Effector memory CD4-positive, alpha-beta T cell (primary cell): ENCODE results near the gene TECPR1.

Experiments used
- DNase-seq, 3 donors: peaks; one replicate each; pipeline ENCODE4 v3.0.0-alpha.2; 2020
- H3K27ac ChIP-seq: 2 replicates; pipeline ENCODE4 v1.7.0; 2013; ENCODE audit warnings: mild to moderate bottlenecking, low read length, moderate library complexity; ENCODE audit not compliant: insufficient read depth, poor library complexity, severe bottlenecking
- H3K27me3 ChIP-seq: replicated peaks from 2 replicates; pipeline ENCODE4 v1.7.0; 2013; ENCODE audit warnings: mild to moderate bottlenecking, low read length; ENCODE audit not compliant: insufficient read depth, control insufficient read depth, poor library complexity, severe bottlenecking
- H3K36me3 ChIP-seq: 2 replicates; pipeline ENCODE4 v1.7.0; 2013; ENCODE audit warnings: mild to moderate bottlenecking, low read length, moderate library complexity; ENCODE audit not compliant: control insufficient read depth, insufficient read depth
- H3K4me1 ChIP-seq: 2 replicates; pipeline ENCODE4 v1.7.0; 2013; ENCODE audit warnings: low read length, mild to moderate bottlenecking; ENCODE audit not compliant: control insufficient read depth, insufficient read depth, poor library complexity, severe bottlenecking
- H3K4me3 ChIP-seq: 2 replicates; pipeline ENCODE4 v1.7.0; 2013; ENCODE audit warnings: low read length, low read depth, mild to moderate bottlenecking; ENCODE audit not compliant: insufficient read depth, poor library complexity, severe bottlenecking
- H3K9me3 ChIP-seq: 2 replicates; pipeline ENCODE4 v1.7.0; 2013; ENCODE audit warnings: mild to moderate bottlenecking, low read length, moderate library complexity; ENCODE audit not compliant: control insufficient read depth

TECPR1 gene

GRCh38 chr7:98211221-98211675, 40.8 kb downstream of the TECPR1 start, which contains the start of gene BHLHA15:
BHLHA15 (plus strand) TSS chr7:98211439; CDS start chr7:98212310, 871 bp downstream.
- Histone ChIP-seq H3K27ac (no peak within 1 kb of the TSS), H3K9me3 (no peaks in the 10 kb centered on the region), H3K4me3 (peak within 1 kb of the TSS; percentile 39), H3K4me1 (no peaks in the 10 kb centered on the region), H3K36me3 (peaks cover 13% of the 10 kb centered on the region), H3K27me3 (no peaks in the 10 kb centered on the region)
- peak in 2 of 3 donors; percentile 15 to 24 for DNase-seq

GRCh38 chr7:98210513-98211220, 41.4 kb downstream of the TECPR1 start:
- DNase-seq, result no peak
- Histone ChIP-seq H3K27ac (no peak overlapping the region), H3K27me3 (no peaks in the 10 kb centered on the region), H3K4me3 (peak overlapping the region; percentile 22), H3K36me3 (peaks cover 13% of the 10 kb centered on the region), H3K4me1 (no peaks in the 10 kb centered on the region), H3K9me3 (no peaks in the 10 kb centered on the region)

GRCh38 chr7:98209166-98209920, 42.7 kb downstream of the TECPR1 start:
- peaks cover 20% of the 10 kb centered on the region for H3K36me3 ChIP-seq
- no peaks in the 10 kb centered on the region for H3K4me1 ChIP-seq
- no peaks in the 10 kb centered on the region for H3K9me3 ChIP-seq
- no peak overlapping the region for H3K4me3 ChIP-seq
- no peak overlapping the region for H3K27ac ChIP-seq
- H3K27me3 ChIP-seq, result no peaks in the 10 kb centered on the region
- DNase-seq, result no peak

GRCh38 chr7:98206451-98207330, 45.3 kb downstream of the TECPR1 start:
- Histone ChIP-seq H3K27me3 (no peaks in the 10 kb centered on the region), H3K4me1 (peaks cover 20% of the 10 kb centered on the region), H3K36me3 (peaks cover 20% of the 10 kb centered on the region), H3K4me3 (no peak overlapping the region), H3K9me3 (no peaks in the 10 kb centered on the region), H3K27ac (no peak overlapping the region)
- no peak for DNase-seq

- Histone ChIP-seq H3K36me3 (peaks cover 20% of the 10 kb centered on the region), H3K4me1 (peaks cover 23% of the 10 kb centered on the region), H3K27me3 (no peaks in the 10 kb centered on the region), H3K9me3 (no peaks in the 10 kb centered on the region), H3K27ac (no peak overlapping the region), H3K4me3 (no peak overlapping the region)
- no peak for DNase-seq
Observed at GRCh38 chr7:98205162-98205845, 46.7 kb downstream of the TECPR1 start.

- no peak for DNase-seq
- Histone ChIP-seq H3K4me1 (peaks cover 23% of the 10 kb centered on the region), H3K4me3 (no peak overlapping the region), H3K27ac (no peak overlapping the region), H3K27me3 (no peaks in the 10 kb centered on the region), H3K36me3 (peaks cover 20% of the 10 kb centered on the region), H3K9me3 (no peaks in the 10 kb centered on the region)
Observed at GRCh38 chr7:98204670-98205069, 47.4 kb downstream of the TECPR1 start.

GRCh38 chr7:98203964-98204605, 47.9 kb downstream of the TECPR1 start:
- no peak for DNase-seq
- H3K4me3 ChIP-seq, result no peak overlapping the region
- peaks cover 23% of the 10 kb centered on the region for H3K4me1 ChIP-seq
- no peaks in the 10 kb centered on the region for H3K27me3 ChIP-seq
- H3K9me3 ChIP-seq, result no peaks in the 10 kb centered on the region
- no peak overlapping the region for H3K27ac ChIP-seq
- peaks cover 20% of the 10 kb centered on the region for H3K36me3 ChIP-seq

GRCh38 chr7:98203261-98203963, 48.6 kb downstream of the TECPR1 start:
- peaks cover 23% of the 10 kb centered on the region for H3K4me1 ChIP-seq
- no peak for DNase-seq
- H3K36me3 ChIP-seq, result peaks cover 20% of the 10 kb centered on the region
- H3K27ac ChIP-seq, result no peak overlapping the region
- H3K27me3 ChIP-seq, result no peaks in the 10 kb centered on the region
- no peak overlapping the region for H3K4me3 ChIP-seq
- no peaks in the 10 kb centered on the region for H3K9me3 ChIP-seq
